Measurements from ENCODE around the gene BNIPL.

The BNIPL gene

GRCh38 chr1:151059109-151060006, 23.0 kb downstream of the BNIPL start, which contains the start of gene CDC42SE1:
CDC42SE1 (minus strand) TSS chr1:151059622; CDS start chr1:151055730, 3,892 bp downstream.
- peak; percentile 100 for DNase-seq

GRCh38 chr1:151060007-151060656, 23.7 kb downstream of the BNIPL start, which contains the start of gene MLLT11:
MLLT11 (plus strand) TSS chr1:151060397; CDS start chr1:151067225, 6,828 bp downstream.
- peak; percentile 100 for DNase-seq

DNA sequence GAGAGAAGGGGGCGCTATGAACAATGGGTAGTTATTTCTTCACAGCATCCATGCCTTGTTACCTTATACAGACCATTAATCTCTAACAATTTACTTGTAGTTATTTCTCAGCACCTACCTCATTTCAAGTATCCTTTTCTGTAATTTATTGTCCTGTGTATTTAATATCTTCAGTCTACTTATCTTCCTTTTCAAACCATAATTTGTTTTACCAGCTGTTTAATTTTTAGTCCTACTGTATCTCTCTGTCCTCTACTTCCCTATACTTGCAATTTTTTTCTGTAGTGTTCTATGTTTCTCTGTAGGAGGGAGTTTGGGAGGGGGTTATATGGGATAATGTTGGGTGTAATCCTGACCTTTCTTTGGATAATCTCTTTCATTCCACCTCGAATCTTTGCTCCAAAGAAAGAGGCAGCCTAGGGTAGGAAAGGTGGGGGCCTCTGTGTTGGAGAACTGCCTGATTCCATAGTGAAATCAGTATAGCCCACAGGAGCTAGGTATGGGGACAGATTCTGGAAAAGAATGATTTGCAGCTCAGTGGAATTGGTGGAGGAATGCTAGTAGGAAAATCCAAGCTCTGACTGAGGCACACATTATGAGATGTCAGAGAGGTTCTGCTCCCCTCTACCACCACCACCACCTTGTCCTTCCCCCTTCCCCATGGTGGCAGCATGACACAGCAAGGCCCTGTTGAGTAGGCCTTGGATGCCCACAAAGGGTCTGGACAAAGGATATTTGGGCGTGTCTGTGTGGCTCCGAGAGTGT, 24.5 kb downstream of the BNIPL start:
- peak; percentile 98 for DNase-seq

DNA sequence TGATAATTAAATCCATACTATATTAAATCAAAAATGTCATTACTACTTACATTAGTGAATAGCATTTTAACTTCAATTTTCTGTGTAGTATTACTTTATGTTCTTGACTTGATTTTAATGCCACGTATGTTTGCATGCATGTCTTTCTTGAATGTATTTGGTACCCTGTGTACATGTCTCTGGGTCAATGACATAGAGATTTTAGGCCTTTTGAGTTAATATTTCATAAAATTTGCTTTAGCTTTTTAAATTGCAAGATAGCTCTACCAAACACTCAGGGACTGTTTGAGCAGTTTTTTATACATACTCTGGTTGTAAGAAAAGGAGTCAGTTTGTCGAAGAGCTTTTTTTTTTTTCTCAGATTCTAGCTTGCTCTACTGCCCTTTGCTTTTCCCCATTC, 25.3 kb downstream of the BNIPL start:
- no peak for DNase-seq

GRCh38 chr1:151062741-151063371, 26.5 kb downstream of the BNIPL start:
- DNase-seq: no peak

- no peak for DNase-seq
Measured at GRCh38 chr1:151065089-151065645, 28.8 kb downstream of the BNIPL start.

- no peak for DNase-seq
Measured at GRCh38 chr1:151067185-151067584, 30.8 kb downstream of the BNIPL start.

DNA sequence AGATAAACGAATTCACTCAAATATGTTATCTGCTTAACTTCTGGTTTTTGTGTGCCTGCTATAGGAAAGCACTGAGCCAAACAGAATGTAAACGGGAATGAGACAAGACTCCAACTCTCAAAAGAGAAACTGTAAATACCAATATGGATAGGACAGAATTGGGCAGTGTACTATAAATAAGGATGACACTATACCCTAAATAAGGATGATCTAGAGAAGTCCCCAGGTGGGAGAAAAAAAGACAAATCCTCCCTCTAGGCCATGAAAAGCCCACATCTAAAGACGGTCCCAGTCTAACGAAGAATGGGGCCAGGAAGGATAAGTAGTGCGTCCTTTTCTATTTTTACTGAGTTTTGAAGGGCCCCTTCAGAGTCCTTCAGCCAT, 32.7 kb downstream of the BNIPL start:
- DNase-seq: no peak

DNA sequence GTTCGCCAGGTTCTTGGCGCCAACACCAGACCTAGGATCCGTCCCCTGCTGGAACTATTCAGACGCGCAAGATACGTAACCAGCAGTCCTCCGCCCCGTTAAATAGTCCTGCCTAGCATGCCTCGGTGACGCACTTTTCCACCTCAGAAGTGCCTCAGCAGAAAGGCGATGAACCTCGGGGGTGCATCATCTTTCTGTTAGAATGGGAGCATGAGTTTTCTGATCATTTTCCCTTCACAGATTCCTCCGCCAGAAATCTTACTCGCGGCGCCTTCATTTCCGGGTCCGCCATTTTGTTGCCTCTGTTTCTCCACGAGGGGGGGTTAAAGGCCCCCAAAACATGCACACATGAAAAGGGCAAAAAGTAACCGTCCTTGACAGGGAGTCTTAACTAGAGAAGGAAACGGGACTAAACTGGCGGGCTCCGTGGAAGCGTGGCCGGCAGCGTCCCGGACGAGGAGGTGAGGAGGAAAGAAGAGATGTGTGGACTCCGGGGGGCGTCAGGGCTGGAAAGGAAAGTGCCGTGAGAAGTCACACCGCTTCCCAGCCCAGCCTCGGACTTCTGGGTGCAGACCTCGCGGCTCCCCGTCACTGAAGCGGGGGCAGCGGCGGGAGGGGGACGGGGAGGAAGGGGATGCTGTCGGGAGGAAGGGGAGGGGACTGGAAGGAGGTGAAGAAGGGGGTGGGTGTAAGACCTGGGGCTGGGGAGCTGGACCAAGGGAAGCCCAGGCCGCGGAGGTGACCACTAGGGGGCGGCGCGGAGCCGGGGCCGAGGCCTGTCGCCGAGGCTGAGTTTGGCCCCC, 34.3 kb downstream of the BNIPL start, which contains the start of gene GABPB2:
TSS of gene GABPB2 (plus strand) at position 288 of the 803 bp plus-strand sequence. CDS start 17,429 bp downstream, outside the sequence.
- peak; percentile 100 for DNase-seq

DNA sequence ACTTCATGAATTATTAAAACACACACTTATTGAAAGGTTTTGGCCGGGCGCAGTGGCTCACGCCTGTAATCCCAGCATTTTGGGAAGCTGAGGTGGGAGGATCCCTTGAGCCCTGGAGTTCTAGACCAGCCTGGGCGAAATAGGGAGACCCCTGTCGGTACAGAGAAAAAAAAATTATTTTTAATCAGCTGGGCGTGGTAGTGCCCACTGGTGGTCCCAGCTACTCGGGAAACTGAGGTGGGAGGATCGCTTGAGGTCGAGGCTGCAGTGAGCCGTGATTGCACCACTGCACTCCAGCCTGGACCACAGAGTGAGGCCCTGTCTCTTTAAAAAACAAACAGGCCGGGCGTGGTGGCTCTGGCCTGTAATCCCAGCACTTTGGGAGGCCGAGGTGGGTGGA, 35.8 kb downstream of the BNIPL start:
- no peak for DNase-seq

- no peak for DNase-seq
Measured at GRCh38 chr1:151085953-151086559, 49.7 kb downstream of the BNIPL start.

Data from DMS 273 treated with DMSO at 0.1 percent for 48 hours (cell line).